Activated CD8-positive, alpha-beta T cell treated with anti-CD3 and anti-CD28 coated beads for 36 hours (primary cell): ENCODE measurements around the gene CACNA1S. TPM values are rescaled to one million over a fixed set of nuclear protein-coding genes. Genes with fewer than 3 reads are reported as not detected.

Experiments used
- ATAC-seq: fragments of 200-7000 bp; cut with Tn5 transposase; one replicate; pipeline ENCODE4 v1.10.0; 2021; ENCODE audit warnings: mild to moderate bottlenecking, moderate library complexity
- CTCF ChIA-PET: fragments of 350-600 bp; sonication (Branson Sonifier 250); formaldehyde crosslinking; loops from one replicate; lab custom pipeline; 2021; ENCODE audit warnings: antibody characterized with exemption; lab: Charles Lee
- POLR2A ChIA-PET: fragments of 350-600 bp; sonication (Branson Sonifier 250); formaldehyde crosslinking; loops from one replicate; lab custom pipeline; 2021; ENCODE audit warnings: antibody characterized with exemption; lab: Charles Lee
- DNase-seq: peaks from one replicate; pipeline ENCODE4 v3.0.0-alpha.2; 2020
- H3K27ac Mint-ChIP-seq: one replicate; pipeline ENCODE4 v1.8.0; 2021; ENCODE audit warnings: mild to moderate bottlenecking, mixed read lengths
- H3K27me3 Mint-ChIP-seq: one replicate; pipeline ENCODE4 v1.8.0; 2021; ENCODE audit warnings: mixed read lengths
- H3K36me3 Mint-ChIP-seq: one replicate; pipeline ENCODE4 v1.8.0; 2021; ENCODE audit warnings: low read depth, mixed read lengths
- H3K4me1 Mint-ChIP-seq: one replicate; pipeline ENCODE4 v1.8.0; 2021; ENCODE audit warnings: low read depth, mixed read lengths
- H3K4me3 Mint-ChIP-seq: one replicate; pipeline ENCODE4 v1.8.0; 2021; ENCODE audit warnings: mild to moderate bottlenecking, moderate library complexity, mixed read lengths
- H3K9me3 Mint-ChIP-seq: one replicate; pipeline ENCODE4 v1.8.0; 2021; ENCODE audit warnings: mixed read lengths
- CTCF ChIP-seq: fragments of 200-600 bp; IDR thresholded peaks from one replicate; pipeline ENCODE4 v1.8.0; 2022; ENCODE audit warnings: antibody characterized with exemption, mild to moderate bottlenecking
- intact Hi-C: fragments of 100-400 bp; cut with micrococcal nuclease; formaldehyde crosslinking; loops from one replicate; pipeline ENCODE4 v1.10.0; 2022
- total RNA-seq, 2 experiments: library from RNA; stranded (reverse); gene quantifications; one replicate each; pipeline ENCODE4 v1.2.3, GENCODE V29; 2021

The CACNA1S gene
- total RNA-seq, 2 experiments from 2014 or later, result not detected

DNA sequence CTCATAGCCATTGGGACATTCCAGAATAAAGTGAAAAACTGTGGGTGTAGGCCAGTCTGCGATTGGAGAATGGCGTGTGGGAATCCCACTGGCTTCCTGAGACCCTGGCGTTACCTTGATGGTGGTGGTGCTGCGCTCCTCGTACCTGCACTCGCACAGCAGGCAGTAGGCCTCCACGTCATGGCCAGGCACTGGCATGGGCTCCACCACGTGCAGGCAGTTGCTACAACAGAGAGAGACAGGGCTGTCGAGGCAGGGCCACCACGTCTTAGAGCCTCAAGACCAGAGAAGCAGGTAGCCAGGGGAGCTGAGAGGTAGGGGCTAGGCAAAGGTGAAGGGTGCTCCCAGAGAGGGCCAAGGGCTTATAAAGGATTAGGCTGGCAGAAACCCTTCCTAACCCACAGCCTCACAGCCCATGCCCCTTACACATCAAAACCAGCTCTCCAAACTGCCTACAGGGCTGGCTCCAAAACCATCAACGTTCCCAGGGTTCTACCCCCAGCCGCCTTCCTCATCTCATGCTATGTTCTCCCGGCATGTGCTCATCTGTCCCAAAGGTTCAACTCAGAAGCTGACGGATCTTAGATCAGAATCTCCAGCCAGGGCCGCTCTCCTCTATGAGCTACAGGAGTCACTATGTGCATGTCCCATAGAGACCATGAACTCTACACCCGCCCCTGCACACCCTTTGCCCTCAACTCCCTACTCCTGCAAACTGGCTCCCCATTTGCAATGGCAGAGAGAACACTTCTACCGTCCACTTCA, 34.6 kb upstream of the CACNA1S start:
- no peak overlapping the region for H3K27ac Mint-ChIP-seq
- no peaks in the 10 kb centered on the region for H3K4me1 Mint-ChIP-seq
- H3K36me3 Mint-ChIP-seq, result peaks cover 24% of the 10 kb centered on the region
- H3K4me3 Mint-ChIP-seq, result no peak overlapping the region
- TF ChIP-seq CTCF, result no peak
- ChIA-PET POLR2A (interaction anchor here (0.8 kb wide), 1 partner anchor 8 kb away, joined by 3 read pairs; no protein-coding TSS in a partner anchor), CTCF (interaction anchor here (1.3 kb wide), 1 partner anchor 32 kb away, joined by 3 read pairs; no protein-coding TSS in a partner anchor)
- intact Hi-C loops, result no loop called here
- ATAC-seq (no peak), DNase-seq (no peak)
- no peaks in the 10 kb centered on the region for H3K27me3 Mint-ChIP-seq
- H3K9me3 Mint-ChIP-seq, result no peaks in the 10 kb centered on the region

DNA sequence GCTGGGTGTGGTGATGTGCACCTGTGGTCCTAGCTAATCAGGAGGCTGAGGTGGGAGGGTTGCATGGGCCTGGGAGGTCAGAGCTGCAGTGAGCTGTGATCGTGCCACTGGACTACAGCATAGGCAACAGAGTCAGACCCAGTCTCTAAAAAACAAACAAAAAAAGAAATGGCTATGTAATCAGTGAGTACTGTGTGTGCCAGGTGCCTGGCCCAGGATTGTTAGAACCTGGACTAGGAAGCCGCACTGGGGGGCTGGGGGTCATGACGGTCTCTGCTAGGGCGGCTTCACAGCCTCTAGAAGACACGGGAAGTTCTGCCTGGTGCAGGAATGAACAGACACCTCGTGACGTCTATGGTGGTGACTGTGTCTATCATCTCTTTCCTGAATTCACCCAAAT, 33.6 kb upstream of the CACNA1S start:
- no peak for DNase-seq
- Mint-ChIP-seq H3K9me3 (no peaks in the 10 kb centered on the region), H3K27me3 (no peaks in the 10 kb centered on the region), H3K4me3 (no peak overlapping the region), H3K4me1 (no peaks in the 10 kb centered on the region), H3K36me3 (peaks cover 20% of the 10 kb centered on the region), H3K27ac (no peak overlapping the region)
- POLR2A ChIA-PET, result interaction anchor here (0.8 kb wide), 1 partner anchor 9 kb away, joined by 3 read pairs; no protein-coding TSS in a partner anchor
- no peak for TF ChIP-seq CTCF
- intact Hi-C loops, result no loop called here
- CTCF ChIA-PET, result no interaction called here
- no peak for ATAC-seq

- ChIA-PET POLR2A (no interaction called here), CTCF (no interaction called here)
- H3K27ac Mint-ChIP-seq, result no peak overlapping the region
Observed at GRCh38 chr1:201145132-201145531, 32.9 kb upstream of the CACNA1S start.

DNA sequence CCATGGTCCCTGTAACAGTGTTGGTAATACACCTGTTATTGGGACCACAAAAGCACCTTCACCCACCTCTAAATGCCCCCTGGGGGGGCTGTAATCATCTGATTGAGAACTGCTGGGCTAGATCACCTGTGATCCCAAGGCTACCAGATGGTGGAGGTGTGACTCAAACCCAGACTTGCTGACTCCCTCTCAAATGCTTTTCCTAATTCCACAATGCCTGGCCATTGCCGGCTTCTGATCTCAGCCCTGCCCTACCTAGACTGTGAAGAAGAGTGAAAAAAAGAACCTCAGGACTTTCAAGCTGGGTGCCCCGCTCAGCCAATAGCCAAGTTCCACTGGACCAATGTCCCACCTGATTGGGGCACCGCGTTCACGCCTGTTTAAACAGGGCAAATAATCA, 32.5 kb upstream of the CACNA1S start:
- intact Hi-C loops, result no loop called here
- Mint-ChIP-seq H3K27ac (no peak overlapping the region), H3K4me3 (no peak overlapping the region), H3K4me1 (no peaks in the 10 kb centered on the region), H3K36me3 (peaks cover 15% of the 10 kb centered on the region), H3K27me3 (no peaks in the 10 kb centered on the region), H3K9me3 (no peaks in the 10 kb centered on the region)
- ATAC-seq, result no peak
- no peak for TF ChIP-seq CTCF
- ChIA-PET CTCF (no interaction called here), POLR2A (no interaction called here)
- no peak for DNase-seq

More at GRCh38 chr1:201145132-201145531, 32.9 kb upstream of the CACNA1S start:
- intact Hi-C loops, result no loop called here
- no peak overlapping the region for H3K4me3 Mint-ChIP-seq
- H3K27me3 Mint-ChIP-seq, result no peaks in the 10 kb centered on the region
- H3K36me3 Mint-ChIP-seq, result peaks cover 17% of the 10 kb centered on the region
- no peak for ATAC-seq
- DNase-seq, result no peak
- no peaks in the 10 kb centered on the region for H3K4me1 Mint-ChIP-seq
- no peaks in the 10 kb centered on the region for H3K9me3 Mint-ChIP-seq
- TF ChIP-seq CTCF, result no peak
